Measurements from ENCODE around the gene UCHL5.
A peak's percentile ranks its signal among the peaks of the same experiment; 100 is the strongest.
"Not testable (repeated sequence)": the region's sequence is repeated elsewhere in the genome, so short reads cannot be mapped to it uniquely, and the experiment has no call there.

The UCHL5 gene

DNA sequence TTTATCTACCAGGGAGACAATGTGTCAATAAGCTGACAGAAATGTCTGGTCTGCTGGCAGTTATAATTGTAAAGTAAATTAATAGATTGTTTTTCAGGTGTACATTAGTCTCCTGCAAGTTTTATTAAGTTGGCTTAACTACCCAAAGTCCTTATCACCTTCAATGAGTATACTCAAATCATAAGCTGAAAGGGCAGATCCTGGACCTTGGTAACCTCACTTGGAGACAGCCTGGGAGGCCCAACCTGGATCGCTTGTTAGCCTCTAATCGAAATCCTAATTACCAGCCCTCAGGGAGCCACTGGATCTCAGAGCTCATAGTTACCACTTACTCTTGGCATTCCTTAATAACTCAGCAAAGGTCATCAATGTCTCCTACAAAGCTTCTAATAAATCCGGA is 49.7 kb downstream of the UCHL5 start:
- TF ChIP-seq ZFX (IDR thresholded peaks at IDR 0.05; ENCODE audit: borderline replicate concordance) (no peak), CTCF (IDR thresholded peaks at IDR 0.05) (no peak)
- peak overlapping the region; percentile 87 for H3K27ac ChIP-seq

GRCh38 chr1:193005785-193006184 is 53.4 kb downstream of the UCHL5 start:
- no peak for TF ChIP-seq ZFX (IDR thresholded peaks at IDR 0.05; ENCODE audit: borderline replicate concordance)
- TF ChIP-seq CTCF (IDR thresholded peaks at IDR 0.05), result no peak
- H3K27ac ChIP-seq, result no peak overlapping the region

DNA sequence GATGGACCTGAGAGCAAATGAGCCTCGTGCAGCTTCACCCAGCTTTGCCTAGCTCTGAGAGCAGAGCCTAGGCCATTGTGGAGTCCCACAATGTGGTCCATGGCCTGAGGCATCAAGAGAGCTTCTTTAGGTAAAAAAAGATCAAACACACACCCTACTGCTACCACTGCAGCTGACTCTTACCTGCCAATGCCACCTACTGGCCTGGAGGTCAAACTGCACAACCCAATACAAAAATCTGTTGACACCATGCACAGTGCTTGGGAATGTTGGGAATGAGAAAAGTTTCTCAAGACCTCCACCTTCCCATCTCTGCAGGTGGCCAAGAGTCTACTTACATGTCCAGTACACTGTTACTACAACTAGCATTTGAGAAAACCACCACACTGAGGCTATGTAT is 60.6 kb downstream of the UCHL5 start:
- peak; percentile 72 for TF ChIP-seq CTCF (IDR thresholded peaks at IDR 0.05)
- no peak for TF ChIP-seq ZFX (IDR thresholded peaks at IDR 0.05; ENCODE audit: borderline replicate concordance)

GRCh38 chr1:192994141-192994540 is 65.0 kb downstream of the UCHL5 start:
- TF ChIP-seq ZFX (IDR thresholded peaks at IDR 0.05; ENCODE audit: borderline replicate concordance) (no peak), CTCF (IDR thresholded peaks at IDR 0.05) (no peak)
- H3K27ac ChIP-seq, result no peak overlapping the region

More for the DNA sequence above, 60.6 kb downstream of the UCHL5 start:
- H3K27ac ChIP-seq, result no peak overlapping the region

GRCh38 chr1:192993426-192994085 is 65.6 kb downstream of the UCHL5 start:
- no peak for TF ChIP-seq ZFX (IDR thresholded peaks at IDR 0.05; ENCODE audit: borderline replicate concordance)
- no peak for TF ChIP-seq CTCF (IDR thresholded peaks at IDR 0.05)
- H3K27ac ChIP-seq, result no peak overlapping the region

DNA sequence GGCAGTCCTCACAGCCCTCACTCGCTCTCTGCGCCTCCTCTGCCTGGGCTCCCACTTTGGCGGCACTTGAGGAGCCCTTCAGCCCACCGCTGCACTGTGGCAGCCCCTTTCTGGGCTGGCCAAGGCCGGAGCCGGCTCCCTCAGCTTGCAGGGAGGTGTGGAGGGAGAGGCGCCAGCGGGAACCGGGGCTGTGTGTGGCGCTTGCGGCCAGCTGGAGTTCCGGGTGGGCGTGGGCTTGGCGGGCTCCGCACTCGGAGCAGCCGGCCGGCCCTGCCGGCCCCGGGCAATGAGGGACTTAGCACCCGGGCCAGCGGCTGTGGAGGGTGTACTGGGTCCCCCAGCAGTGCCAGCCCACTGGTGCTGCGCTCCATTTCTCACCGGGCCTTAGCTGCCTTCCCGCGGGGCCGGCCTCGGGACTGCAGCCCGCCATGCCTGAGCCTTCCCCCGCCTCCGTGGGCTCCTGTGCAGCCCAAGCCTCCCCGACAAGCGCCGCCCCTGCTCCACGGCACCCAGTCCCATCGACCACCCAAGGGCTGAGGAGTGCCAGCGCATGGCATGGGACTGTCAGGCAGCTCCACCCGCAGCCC is 72.3 kb downstream of the UCHL5 start:
- not testable (repeated sequence) for H3K27ac ChIP-seq

GRCh38 chr1:192986110-192986747 is 72.9 kb downstream of the UCHL5 start:
- no peak overlapping the region for H3K27ac ChIP-seq
- TF ChIP-seq ZFX (IDR thresholded peaks at IDR 0.05; ENCODE audit: borderline replicate concordance), result no peak
- TF ChIP-seq CTCF (IDR thresholded peaks at IDR 0.05), result no peak
